Measurements from ENCODE around the gene TTC7B.

DNA sequence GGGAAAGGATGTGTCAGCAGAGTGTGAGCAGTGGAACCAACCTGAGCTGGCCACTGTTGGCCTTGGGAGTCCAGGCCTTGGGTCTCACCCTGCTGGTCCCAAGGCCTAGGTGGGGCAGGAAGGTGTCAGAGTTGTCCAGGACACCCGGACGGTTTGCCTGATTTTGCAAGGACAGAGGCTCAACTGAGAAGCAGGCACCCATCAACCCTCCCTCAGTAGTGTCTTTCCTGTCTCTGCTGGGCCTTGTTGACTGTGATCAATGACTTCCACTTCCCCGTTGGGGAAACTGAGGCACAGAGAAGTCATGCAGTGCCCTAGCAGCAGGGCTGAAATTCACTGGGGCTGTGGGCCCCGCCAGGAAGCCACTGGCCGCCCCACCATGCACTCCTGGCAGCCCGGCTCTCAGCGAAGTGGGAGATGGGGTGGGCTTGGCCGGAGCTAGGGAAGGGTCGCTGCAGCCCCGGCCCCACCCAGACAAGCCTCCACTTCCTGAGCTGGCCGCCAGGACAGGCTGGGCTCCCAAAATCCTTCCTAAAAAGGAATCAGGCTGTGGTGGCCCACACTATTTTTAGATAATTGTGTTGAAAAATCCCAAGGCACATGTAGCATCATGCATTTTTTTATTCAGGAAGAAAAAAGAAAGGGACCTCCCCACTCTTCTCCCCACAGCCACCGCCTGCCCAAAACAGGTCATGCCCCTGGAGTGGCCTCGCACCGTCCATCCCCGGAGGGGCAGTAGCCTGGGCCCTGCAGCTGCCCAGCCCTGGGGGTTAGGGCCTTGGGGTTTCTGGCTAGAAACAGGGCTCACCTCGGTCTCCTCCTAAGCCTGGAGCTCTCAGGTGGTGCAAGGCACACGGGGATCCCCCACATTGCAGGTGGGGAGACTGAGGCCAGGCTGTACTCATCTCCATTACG, 292.0 kb downstream of the TTC7B start:
- TF ChIP-seq, protein P1, sequence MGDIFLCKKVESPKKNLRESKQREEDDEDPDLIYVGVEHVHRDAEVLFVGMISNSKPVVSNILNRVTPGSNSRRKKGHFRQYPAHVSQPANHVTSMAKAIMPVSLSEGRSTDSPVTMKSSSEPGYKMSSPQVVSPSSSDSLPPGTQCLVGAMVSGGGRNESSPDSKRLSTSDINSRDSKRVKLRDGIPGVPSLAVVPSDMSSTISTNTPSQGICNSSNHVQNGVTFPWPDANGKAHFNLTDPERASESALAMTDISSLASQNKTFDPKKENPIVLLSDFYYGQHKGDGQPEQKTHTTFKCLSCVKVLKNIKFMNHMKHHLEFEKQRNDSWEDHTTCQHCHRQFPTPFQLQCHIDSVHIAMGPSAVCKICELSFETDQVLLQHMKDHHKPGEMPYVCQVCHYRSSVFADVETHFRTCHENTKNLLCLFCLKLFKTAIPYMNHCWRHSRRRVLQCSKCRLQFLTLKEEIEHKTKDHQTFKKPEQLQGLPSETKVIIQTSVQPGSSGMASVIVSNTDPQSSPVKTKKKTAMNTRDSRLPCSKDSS (IDR thresholded peaks at IDR 0.05; ENCODE audit: low read depth, partially characterized antibody) = no peak
- TF ChIP-seq, protein P2, sequence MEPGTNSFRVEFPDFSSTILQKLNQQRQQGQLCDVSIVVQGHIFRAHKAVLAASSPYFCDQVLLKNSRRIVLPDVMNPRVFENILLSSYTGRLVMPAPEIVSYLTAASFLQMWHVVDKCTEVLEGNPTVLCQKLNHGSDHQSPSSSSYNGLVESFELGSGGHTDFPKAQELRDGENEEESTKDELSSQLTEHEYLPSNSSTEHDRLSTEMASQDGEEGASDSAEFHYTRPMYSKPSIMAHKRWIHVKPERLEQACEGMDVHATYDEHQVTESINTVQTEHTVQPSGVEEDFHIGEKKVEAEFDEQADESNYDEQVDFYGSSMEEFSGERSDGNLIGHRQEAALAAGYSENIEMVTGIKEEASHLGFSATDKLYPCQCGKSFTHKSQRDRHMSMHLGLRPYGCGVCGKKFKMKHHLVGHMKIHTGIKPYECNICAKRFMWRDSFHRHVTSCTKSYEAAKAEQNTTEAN (CRISPR knock-in tag; IDR thresholded peaks at IDR 0.05) = no peak
- TF ChIP-seq, protein P3, sequence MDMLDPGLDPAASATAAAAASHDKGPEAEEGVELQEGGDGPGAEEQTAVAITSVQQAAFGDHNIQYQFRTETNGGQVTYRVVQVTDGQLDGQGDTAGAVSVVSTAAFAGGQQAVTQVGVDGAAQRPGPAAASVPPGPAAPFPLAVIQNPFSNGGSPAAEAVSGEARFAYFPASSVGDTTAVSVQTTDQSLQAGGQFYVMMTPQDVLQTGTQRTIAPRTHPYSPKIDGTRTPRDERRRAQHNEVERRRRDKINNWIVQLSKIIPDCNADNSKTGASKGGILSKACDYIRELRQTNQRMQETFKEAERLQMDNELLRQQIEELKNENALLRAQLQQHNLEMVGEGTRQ (CRISPR knock-in tag; IDR thresholded peaks at IDR 0.05) = no peak

All from K562 (cell line).